PC-3 (cell line): Measurements from ENCODE around the gene RAB8A.

Source experiments
- CTCF ChIP-seq: fragments of 300-600 bp; sonication (generic); conservative IDR thresholded peaks from 2 replicates; pipeline ENCODE4 v1.5.1; 2017; ENCODE audit warnings: antibody characterized with exemption, low read depth, mild to moderate bottlenecking, low read length
- EZH2 ChIP-seq: fragments of 300-600 bp; sonication (generic); IDR thresholded peaks from one replicate; pipeline ENCODE4 v1.6.1; 2017; ENCODE audit warnings: antibody characterized with exemption, mild to moderate bottlenecking, low read length; ENCODE audit not compliant: unreplicated experiment

GRCh38 chr19:16144216-16144581 lies 32.5 kb downstream of the RAB8A start:
- TF ChIP-seq CTCF (no peak), EZH2 (no peak)
